Measurements from ENCODE around the gene DCAF10.

DNA sequence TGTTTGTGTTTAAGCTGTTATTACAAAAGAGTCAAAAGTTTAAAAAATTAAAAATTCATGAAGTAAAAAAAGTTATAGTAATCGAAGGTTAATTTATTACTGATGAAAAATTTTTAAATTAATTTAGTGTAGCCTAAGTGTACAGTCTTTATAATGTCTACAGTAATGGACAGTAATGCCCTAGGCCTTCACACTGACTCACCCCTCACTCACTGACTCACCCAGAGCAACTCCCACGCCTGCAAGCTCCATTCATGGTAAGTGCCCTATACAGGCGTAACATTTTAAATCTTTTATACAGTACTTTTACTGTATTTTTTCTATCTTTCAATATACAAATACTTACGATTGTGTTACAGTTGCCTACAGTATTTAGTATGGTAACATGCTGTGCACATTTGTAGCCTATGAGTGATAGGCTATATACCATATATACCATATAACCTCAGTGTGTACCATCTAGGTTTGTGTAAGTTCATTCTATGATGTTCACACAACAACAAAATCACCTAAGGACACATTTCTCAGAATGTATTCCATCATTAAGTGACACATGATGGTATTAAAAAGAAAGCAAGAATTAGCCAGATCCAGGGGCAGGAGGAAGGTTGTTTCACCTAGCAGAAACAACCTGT, 40.1 kb downstream of the DCAF10 start:
- TF ChIP-seq, protein P1, sequence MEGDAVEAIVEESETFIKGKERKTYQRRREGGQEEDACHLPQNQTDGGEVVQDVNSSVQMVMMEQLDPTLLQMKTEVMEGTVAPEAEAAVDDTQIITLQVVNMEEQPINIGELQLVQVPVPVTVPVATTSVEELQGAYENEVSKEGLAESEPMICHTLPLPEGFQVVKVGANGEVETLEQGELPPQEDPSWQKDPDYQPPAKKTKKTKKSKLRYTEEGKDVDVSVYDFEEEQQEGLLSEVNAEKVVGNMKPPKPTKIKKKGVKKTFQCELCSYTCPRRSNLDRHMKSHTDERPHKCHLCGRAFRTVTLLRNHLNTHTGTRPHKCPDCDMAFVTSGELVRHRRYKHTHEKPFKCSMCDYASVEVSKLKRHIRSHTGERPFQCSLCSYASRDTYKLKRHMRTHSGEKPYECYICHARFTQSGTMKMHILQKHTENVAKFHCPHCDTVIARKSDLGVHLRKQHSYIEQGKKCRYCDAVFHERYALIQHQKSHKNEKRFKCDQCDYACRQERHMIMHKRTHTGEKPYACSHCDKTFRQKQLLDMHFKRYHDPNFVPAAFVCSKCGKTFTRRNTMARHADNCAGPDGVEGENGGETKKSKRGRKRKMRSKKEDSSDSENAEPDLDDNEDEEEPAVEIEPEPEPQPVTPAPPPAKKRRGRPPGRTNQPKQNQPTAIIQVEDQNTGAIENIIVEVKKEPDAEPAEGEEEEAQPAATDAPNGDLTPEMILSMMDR (IDR thresholded peaks at IDR 0.05) = no peak
- TF ChIP-seq POLR2A (IDR thresholded peaks at IDR 0.05) (no peak), POLR2AphosphoS5 (IDR thresholded peaks at IDR 0.05; ENCODE audit: insufficient read depth in 1 of 2, low read depth in 1 of 2) (no peak)

Data from vagina (tissue), 2 donors.